H1 (cell line): ENCODE results near the gene PHC2. TPM values are rescaled to one million over a fixed set of nuclear protein-coding genes. Genes with fewer than 3 reads are reported as not detected.

Source experiments
- CTCF ChIA-PET: fragments of 300-600 bp; sonication (Branson Sonifier 250); formaldehyde crosslinking; loops from one replicate; lab custom pipeline; 2021; ENCODE audit not compliant: partially characterized antibody; lab: Charles Lee
- POLR2A ChIA-PET: fragments of 300-600 bp; sonication (Branson Sonifier 250); formaldehyde crosslinking; loops from one replicate; lab custom pipeline; 2021; ENCODE audit warnings: inconsistent platforms; ENCODE audit not compliant: partially characterized antibody; lab: Charles Lee
- DNase-seq, 2 experiments: peaks; one replicate each; pipeline versions ENCODE4 v3.0.0 to v3.0.0-alpha.2; 2010 to 2022; ENCODE audit warnings: low spot score in 2 of 2, low read depth in 1 of 2, mixed read lengths in 1 of 2
- FAIRE-seq: peaks from 2 replicates; lab custom pipeline; 2011; peaks lifted over from hg19 to GRCh38; lab: Jason Lieb, UNC
- H2AFZ ChIP-seq: 2 replicates; pipeline ENCODE4 v1.8.1; 2012; ENCODE audit warnings: low read length, inconsistent platforms
- H2AK5ac ChIP-seq: 2 replicates; pipeline ENCODE4 v1.6.1; 2013; ENCODE audit warnings: low read depth, low read length
- H2BK120ac ChIP-seq: replicated peaks from 2 replicates; pipeline ENCODE3; 2013; ENCODE audit warnings: low read depth, low read length, inconsistent platforms
- H2BK12ac ChIP-seq: 2 replicates; pipeline ENCODE4 v1.6.1; 2013; ENCODE audit warnings: low read depth, low read length
- H2BK15ac ChIP-seq: 2 replicates; pipeline ENCODE4 v1.6.1; 2013; ENCODE audit warnings: low read length
- H2BK20ac ChIP-seq: 2 replicates; pipeline ENCODE4 v1.6.1; 2013; ENCODE audit warnings: low read length
- H2BK5ac ChIP-seq: 2 replicates; pipeline ENCODE4 v1.6.1; 2013; ENCODE audit warnings: low read depth, low read length
- H3K14ac ChIP-seq: 2 replicates; pipeline ENCODE4 v1.6.1; 2013; ENCODE audit warnings: inconsistent platforms; ENCODE audit not compliant: insufficient read length
- H3K18ac ChIP-seq: 2 replicates; pipeline ENCODE4 v1.6.1; 2013; ENCODE audit warnings: low read length; ENCODE audit errors: extremely low read depth
- H3K23ac ChIP-seq: 2 replicates; pipeline ENCODE4 v1.6.1; 2013; ENCODE audit warnings: inconsistent platforms; ENCODE audit not compliant: insufficient read length
- H3K23me2 ChIP-seq: 2 replicates; pipeline ENCODE4 v1.6.1; 2013; ENCODE audit warnings: low read depth, low read length
- H3K27ac ChIP-seq: 2 replicates; pipeline ENCODE4 v1.6.1; 2011; ENCODE audit warnings: low read depth, low read length, inconsistent platforms
- H3K27me3 ChIP-seq, 4 experiments: replicated peaks in 1 of 4; 1 replicate in 1 of 4; 2 replicates in 3 of 4; pipeline versions ENCODE4 v1.6.1 to v1.8.1; 2011 to 2013; ENCODE audit warnings: low read length in 3 of 4, mild to moderate bottlenecking in 3 of 4, inconsistent platforms in 2 of 4, mixed read lengths in 2 of 4, moderate library complexity in 1 of 4; ENCODE audit not compliant: control insufficient read depth in 3 of 4, insufficient read depth in 3 of 4; ENCODE audit errors: extremely low read depth in 1 of 4
- H3K36me3 ChIP-seq, 4 experiments: 2 replicates each; pipeline versions ENCODE4 v1.6.1 to v1.8.1; 2011 to 2013; ENCODE audit warnings: mild to moderate bottlenecking in 4 of 4, low read length in 3 of 4, moderate library complexity in 2 of 4, control low read depth in 1 of 4, inconsistent platforms in 1 of 4; ENCODE audit not compliant: insufficient read depth in 4 of 4, control insufficient read depth in 2 of 4
- H3K4ac ChIP-seq: replicated peaks from 2 replicates; pipeline ENCODE3; 2013; ENCODE audit warnings: low read length, low read depth, mixed read lengths, inconsistent platforms; ENCODE audit not compliant: insufficient read length
- H3K4me1 ChIP-seq, 4 experiments: replicated peaks in 1 of 4; 1 replicate in 1 of 4; 2 replicates in 3 of 4; pipeline versions ENCODE4 v1.6.1 to v1.8.1; 2011 to 2013; ENCODE audit warnings: low read length in 3 of 4, inconsistent platforms in 2 of 4, mixed read lengths in 1 of 4; ENCODE audit not compliant: insufficient read depth in 4 of 4, control insufficient read depth in 3 of 4
- H3K4me2 ChIP-seq, 2 experiments: 2 replicates each; pipeline versions ENCODE4 v1.6.1 to v1.8.1; 2011 to 2013; ENCODE audit warnings: low read depth in 2 of 2, low read length in 2 of 2, control low read depth in 1 of 2, inconsistent platforms in 1 of 2, mild to moderate bottlenecking in 1 of 2; ENCODE audit not compliant: insufficient read depth in 1 of 2
- H3K4me3 ChIP-seq, 4 experiments: fragments of 200-600, 300-600 bp in 1 of 4; sonication (generic), shearing (Covaris generic), sonication (Bioruptor Twin) in 1 of 4; 2 replicates each; pipeline versions ENCODE4 v1.5.1 to v1.8.1; 2011 to 2016; ENCODE audit warnings: low read length in 4 of 4, low read depth in 3 of 4, control low read depth in 2 of 4, inconsistent platforms in 2 of 4, mild to moderate bottlenecking in 2 of 4, mixed read lengths in 1 of 4, moderate library complexity in 1 of 4; ENCODE audit not compliant: insufficient read depth in 2 of 4; ENCODE audit errors: extremely low read depth in 1 of 4
- H3K56ac ChIP-seq: replicated peaks from 2 replicates; pipeline ENCODE3; 2013; ENCODE audit warnings: low read depth, mild to moderate bottlenecking, mixed read lengths, low read length, inconsistent platforms; ENCODE audit not compliant: insufficient read length
- H3K79me1 ChIP-seq: 2 replicates; pipeline ENCODE4 v1.6.1; 2013; ENCODE audit warnings: low read depth, low read length, control low read depth
- H3K79me2 ChIP-seq, 2 experiments: 2 replicates each; pipeline versions ENCODE4 v1.6.1 to v1.8.1; 2012 to 2013; ENCODE audit warnings: low read length in 2 of 2, mild to moderate bottlenecking in 2 of 2, inconsistent platforms in 1 of 2; ENCODE audit not compliant: insufficient read depth in 2 of 2, control insufficient read depth in 1 of 2
- H3K9ac ChIP-seq, 4 experiments: replicated peaks in 1 of 4; 1 replicate in 1 of 4; 2 replicates in 3 of 4; pipeline versions ENCODE4 v1.6.1 to v1.8.1; 2011 to 2013; ENCODE audit warnings: low read depth in 3 of 4, low read length in 3 of 4, control low read depth in 2 of 4, mild to moderate bottlenecking in 2 of 4, moderate library complexity in 2 of 4, inconsistent platforms in 1 of 4; ENCODE audit errors: extremely low read depth in 1 of 4
- H3K9me3 ChIP-seq, 2 experiments: 2 replicates each; pipeline versions ENCODE4 v1.6.1 to v1.8.1; 2012 to 2013; ENCODE audit warnings: mild to moderate bottlenecking in 2 of 2, moderate library complexity in 2 of 2, control low read depth in 1 of 2, inconsistent platforms in 1 of 2, low read depth in 1 of 2, low read length in 1 of 2, mixed read lengths in 1 of 2; ENCODE audit not compliant: insufficient read depth in 2 of 2
- H4K20me1 ChIP-seq, 2 experiments: replicated peaks in 1 of 2; 2 replicates each; pipeline versions ENCODE3 to v1.8.1; 2011 to 2013; ENCODE audit warnings: inconsistent platforms in 2 of 2, low read length in 2 of 2, mild to moderate bottlenecking in 1 of 2; ENCODE audit not compliant: insufficient read depth in 2 of 2, control insufficient read depth in 1 of 2
- H4K5ac ChIP-seq: 2 replicates; pipeline ENCODE4 v1.6.1; 2013; ENCODE audit warnings: low read length, low read depth, mixed read lengths, inconsistent platforms; ENCODE audit not compliant: insufficient read length
- H4K8ac ChIP-seq: 2 replicates; pipeline ENCODE4 v1.8.0; 2013; ENCODE audit warnings: mild to moderate bottlenecking, moderate library complexity, low read length, inconsistent platforms; ENCODE audit not compliant: insufficient read depth; ENCODE audit errors: extremely low read depth
- H4K91ac ChIP-seq: replicated peaks from 2 replicates; pipeline ENCODE3; 2013; ENCODE audit warnings: low read length, mixed read lengths, inconsistent platforms; ENCODE audit not compliant: insufficient read length
- ASH2L ChIP-seq: fragments of 200-600, 300-600 bp; sonication (generic); IDR thresholded peaks from one replicate; pipeline ENCODE4 v1.7.1; 2017; ENCODE audit warnings: low read length
- BCL11A ChIP-seq, 2 experiments: IDR thresholded peaks; one replicate each; pipeline ENCODE4 v1.6.1; 2011; ENCODE audit warnings: low read depth in 2 of 2, low read length in 2 of 2, mild to moderate bottlenecking in 2 of 2
- CTCF ChIP-seq, 3 experiments: IDR thresholded peaks; 1 replicate in 2 of 3; 2 replicates in 1 of 3; pipeline versions ENCODE4 v1.5.1 to v1.6.1; 2011; ENCODE audit warnings: low read length in 3 of 3, mild to moderate bottlenecking in 3 of 3, inconsistent platforms in 2 of 3, low read depth in 1 of 3, moderate library complexity in 1 of 3; ENCODE audit not compliant: insufficient read depth in 1 of 3; ENCODE audit errors: control extremely low read depth in 1 of 3
- JUND ChIP-seq: IDR thresholded peaks from 2 replicates; pipeline ENCODE4 v1.6.1; 2011; ENCODE audit warnings: mild to moderate bottlenecking, improper control_type of control experiment, low read length
- MAX ChIP-seq: IDR thresholded peaks from 2 replicates; pipeline ENCODE4 v1.6.1; 2012; ENCODE audit warnings: inconsistent platforms
- RBBP5 ChIP-seq: IDR thresholded peaks from 2 replicates; pipeline ENCODE4 v1.7.1; 2012; ENCODE audit warnings: low read depth, mild to moderate bottlenecking, inconsistent platforms, low read length, moderate library complexity, borderline replicate concordance
- SIN3A ChIP-seq, 2 experiments: IDR thresholded peaks in 1 of 2; conservative IDR thresholded peaks in 1 of 2; 2 replicates each; pipeline ENCODE4 v1.6.1; 2011 to 2012; ENCODE audit warnings: low read length in 2 of 2, improper control_type of control experiment in 1 of 2, low read depth in 1 of 2, mild to moderate bottlenecking in 1 of 2
- TEAD4 ChIP-seq: IDR thresholded peaks from 2 replicates; pipeline ENCODE4 v1.6.1; 2012; ENCODE audit warnings: low read depth, low read length, inconsistent platforms, mixed read lengths
- YY1 ChIP-seq: IDR thresholded peaks from 2 replicates; pipeline ENCODE4 v1.6.1; 2011; ENCODE audit warnings: low read depth, mild to moderate bottlenecking, low read length
- WGBS, 2 experiments: shearing (Covaris generic) in 1 of 2; methylation state at CpG; one replicate each; pipeline versions ENCODE4 v1.1.6 to v1.1.7; 2013 to 2015; ENCODE audit warnings: low lambda C conversion rate in 2 of 2, mixed read lengths in 2 of 2, inconsistent platforms in 1 of 2, low coverage in 1 of 2, missing lambda C conversion rate in 1 of 2; ENCODE audit not compliant: insufficient replicate concordance in 2 of 2, insufficient coverage in 1 of 2, insufficient read length in 1 of 2; ENCODE audit errors: extremely low coverage in 1 of 2, missing lambda C conversion rate in 1 of 2; 5-methylcytosine and 5-hydroxymethylcytosine counted together
- polyA plus RNA-seq, 7 experiments: library from polyadenylated mRNA; depleted of rRNA in 3 of 7; stranded (reverse) in 5 of 7; unstranded in 2 of 7; fragments of >200 nt in 5 of 7; fragments of 200-250 nt in 2 of 7; gene quantifications; 1 replicate in 5 of 7; 2 replicates in 1 of 7; 4 replicates in 1 of 7; pipeline versions ENCODE4 v1.2.1 to v1.2.3, GENCODE V29; 2011 to 2013; ENCODE audit warnings: missing spikeins in 2 of 7, mixed read lengths in 2 of 7
- total RNA-seq: library from RNA; stranded (reverse); fragmentation: NEBNext Ultra II Directional; extraction: Animal tissue kit (Norgen Biotek cat#: 25700); gene quantifications from 2 replicates; pipeline ENCODE4 v1.2.1, GENCODE V29; 2021

PHC2 gene
- total and polyA plus RNA-seq, 2 of the 8 experiments (the other 6 are each of a cell fraction or from before 2014, with no cell fraction given) = 5.6 to 14.2 TPM

- Histone ChIP-seq H4K91ac (no peak overlapping the region), H3K23ac (no peak overlapping the region), H2BK5ac (no peak overlapping the region), H2BK120ac (no peak overlapping the region), H3K18ac (no peak overlapping the region), H3K4me1 (peaks cover 0 to 7% (median under 1%) of the 10 kb centered on the region in 4 experiments; a peak in 4 of 7 replicates), H3K14ac (no peak overlapping the region), H3K79me2 (no peaks in the 10 kb centered on the region), H3K4me3 (no peak overlapping the region), H3K4ac (no peak overlapping the region), H3K56ac (no peak overlapping the region), H4K20me1 (no peaks in the 10 kb centered on the region), H3K79me1 (0 out of 2 replicates have a peak, but pooled peaks cover 2% of the 10 kb centered on the region), H3K4me2 (no peak overlapping the region), H2BK15ac (no peak overlapping the region), H2AK5ac (no peak overlapping the region), H3K36me3 (no peaks in the 10 kb centered on the region), H4K8ac (no peak overlapping the region), H2BK20ac (no peak overlapping the region), H3K9ac (no peak overlapping the region), H2AFZ (no peak overlapping the region), H3K23me2 (no peaks in the 10 kb centered on the region), H4K5ac (no peak overlapping the region), H3K9me3 (no peaks in the 10 kb centered on the region), H2BK12ac (no peak overlapping the region), H3K27me3 (no peaks in the 10 kb centered on the region; a peak in 2 of 7 replicates), H3K27ac (no peak overlapping the region)
- ChIA-PET POLR2A (no interaction called here), CTCF (interaction anchor here (0.6 to 2.2 kb wide), 6 partner anchors 10 to 92 kb away, joined by 3 to 7 read pairs (median 6); no protein-coding TSS in a partner anchor)
- FAIRE-seq (no peak), DNase-seq (no peak)
- no CpG with 5 or more reads among the region's 5 CpGs for WGBS, 2 experiments
- TF ChIP-seq BCL11A (IDR thresholded peaks at IDR 0.05; ENCODE audit: low read depth in 2 of 2, low read length in 2 of 2) (no peak), YY1 (no peak), SIN3A (conservative IDR thresholded peaks at IDR 0.05 in 1 of 2, IDR thresholded peaks at IDR 0.05 in 1 of 2; ENCODE audit: low read depth in 1 of 2, low read length in 2 of 2) (no peak), ASH2L (no peak), JUND (no peak), MAX (peak; percentile 60), TEAD4 (no peak), RBBP5 (no peak), CTCF (IDR thresholded peaks at IDR 0.05; ENCODE audit: control extremely low read depth in 1 of 3, insufficient read depth in 1 of 3, low read depth in 1 of 3, low read length in 3 of 3) (peak in 2 of 3 experiments; percentile 11 to 15; a peak in 2 of 4 replicates)
Observed at GRCh38 chr1:33378976-33379375, 51.9 kb downstream of the PHC2 start.
